ENCODE measurements around the gene SF3B2.
"Not testable (repeated sequence)": the region's sequence is repeated elsewhere in the genome, so short reads cannot be mapped to it uniquely, and the experiment has no call there.

- not testable (repeated sequence) for TF ChIP-seq CTCF, POLR2A (IDR thresholded peaks at IDR 0.05)
These were observed 26.8 kb downstream of the SF3B2 start for GRCh38 chr11:66078949-66079348.
